ENCODE data around the gene TMEM30A.
A peak's percentile ranks its signal among the peaks of the same experiment; 100 is the strongest.

The TMEM30A gene

DNA sequence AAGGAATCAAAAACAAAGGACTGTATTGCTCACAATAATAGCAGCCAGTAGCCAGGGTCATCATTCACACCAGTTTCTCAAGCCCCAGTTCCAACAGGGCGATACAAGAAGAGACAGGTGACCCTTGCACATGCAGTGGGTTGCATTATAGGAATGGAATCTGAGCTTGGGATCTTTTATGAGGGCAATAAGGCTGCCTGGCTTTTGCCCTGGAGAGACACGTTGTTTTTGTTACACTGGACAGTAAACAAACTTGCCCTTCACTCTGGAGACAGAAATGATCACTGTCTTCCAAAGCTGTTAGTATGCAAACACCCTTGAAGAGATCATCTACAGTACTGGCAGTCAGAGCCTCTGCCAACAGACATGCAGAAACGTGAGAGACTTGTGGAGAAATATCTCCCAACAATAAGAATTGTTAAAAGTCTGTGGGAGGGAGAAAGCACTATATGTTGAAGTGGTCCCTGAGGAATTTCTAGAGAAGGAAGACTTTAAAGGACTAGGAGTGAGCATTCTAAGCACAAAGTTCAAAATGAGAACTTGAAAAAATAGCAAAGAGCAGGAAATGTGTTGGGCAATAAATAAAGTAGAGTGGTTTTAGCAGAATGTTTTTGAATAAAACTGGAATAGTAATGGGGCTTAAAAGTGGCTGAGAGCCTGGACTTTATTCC, 72.5 kb downstream of the TMEM30A start:
- DNase-seq: no peak

DNA sequence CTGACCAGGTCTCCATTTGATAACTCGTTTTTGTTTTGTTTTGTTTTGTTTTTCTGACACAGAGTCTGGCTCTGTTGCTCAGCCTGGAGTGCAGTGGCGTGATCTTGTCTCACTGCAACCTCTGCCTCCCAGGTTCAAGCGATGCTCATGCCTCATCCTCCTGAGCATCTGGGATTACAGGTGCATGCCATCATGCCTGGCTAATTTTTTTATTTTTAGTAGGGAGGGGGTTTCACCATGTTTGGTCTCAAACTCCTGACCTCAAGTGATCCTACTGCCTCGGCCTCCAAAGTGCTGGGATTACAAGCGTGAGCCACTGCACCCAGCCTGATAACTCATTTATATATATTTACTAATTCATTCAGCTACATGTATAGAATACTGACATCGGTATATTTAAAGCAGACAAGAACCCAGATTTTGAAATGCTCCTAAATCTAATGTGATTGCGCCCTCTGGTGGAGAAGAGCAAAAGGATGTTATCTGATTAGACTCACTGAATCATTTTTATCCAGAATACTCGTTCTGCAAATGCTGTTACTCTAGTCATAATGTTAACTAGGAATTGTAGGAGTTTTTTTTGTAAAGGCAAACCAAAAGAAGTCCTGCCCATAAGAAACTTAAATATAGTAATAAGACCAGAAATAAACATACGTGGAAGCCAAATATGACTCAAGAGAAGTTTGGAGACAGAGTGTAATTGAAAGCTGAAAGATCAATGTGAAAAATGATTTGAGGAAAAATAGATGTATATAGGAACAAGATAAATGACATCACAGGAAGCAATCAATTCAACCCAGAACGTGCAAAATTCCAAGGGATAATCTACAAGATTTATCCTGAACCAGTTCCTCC, 73.5 kb downstream of the TMEM30A start:
- peak; percentile 54 for DNase-seq

DNA sequence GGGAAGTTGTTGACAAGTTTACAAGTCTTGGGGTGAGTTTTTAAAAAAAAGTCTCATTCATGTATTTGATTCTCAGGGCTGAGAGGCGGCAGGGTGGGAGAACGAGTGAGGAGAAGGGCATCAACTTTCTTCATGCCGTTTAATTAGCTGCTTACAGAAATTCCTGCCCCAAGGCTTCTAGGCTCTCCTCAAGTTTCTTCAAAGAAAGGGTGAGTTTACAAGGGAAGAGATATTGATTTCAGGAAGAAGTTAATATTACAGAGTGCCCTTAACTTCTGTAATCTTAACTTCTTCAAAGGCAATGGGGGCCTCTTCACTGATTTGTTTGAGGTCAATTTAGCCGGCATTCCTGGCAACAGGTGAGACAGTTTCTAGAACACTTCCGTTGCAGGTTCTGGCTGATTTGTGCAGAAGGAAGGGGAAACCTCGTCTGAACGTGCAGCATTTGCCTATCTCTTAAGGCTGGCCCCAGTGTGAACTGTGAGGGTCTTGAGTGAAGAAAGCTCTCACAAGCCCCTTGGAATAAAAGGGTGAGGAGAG, 75.3 kb downstream of the TMEM30A start:
- DNase-seq: no peak

DNA sequence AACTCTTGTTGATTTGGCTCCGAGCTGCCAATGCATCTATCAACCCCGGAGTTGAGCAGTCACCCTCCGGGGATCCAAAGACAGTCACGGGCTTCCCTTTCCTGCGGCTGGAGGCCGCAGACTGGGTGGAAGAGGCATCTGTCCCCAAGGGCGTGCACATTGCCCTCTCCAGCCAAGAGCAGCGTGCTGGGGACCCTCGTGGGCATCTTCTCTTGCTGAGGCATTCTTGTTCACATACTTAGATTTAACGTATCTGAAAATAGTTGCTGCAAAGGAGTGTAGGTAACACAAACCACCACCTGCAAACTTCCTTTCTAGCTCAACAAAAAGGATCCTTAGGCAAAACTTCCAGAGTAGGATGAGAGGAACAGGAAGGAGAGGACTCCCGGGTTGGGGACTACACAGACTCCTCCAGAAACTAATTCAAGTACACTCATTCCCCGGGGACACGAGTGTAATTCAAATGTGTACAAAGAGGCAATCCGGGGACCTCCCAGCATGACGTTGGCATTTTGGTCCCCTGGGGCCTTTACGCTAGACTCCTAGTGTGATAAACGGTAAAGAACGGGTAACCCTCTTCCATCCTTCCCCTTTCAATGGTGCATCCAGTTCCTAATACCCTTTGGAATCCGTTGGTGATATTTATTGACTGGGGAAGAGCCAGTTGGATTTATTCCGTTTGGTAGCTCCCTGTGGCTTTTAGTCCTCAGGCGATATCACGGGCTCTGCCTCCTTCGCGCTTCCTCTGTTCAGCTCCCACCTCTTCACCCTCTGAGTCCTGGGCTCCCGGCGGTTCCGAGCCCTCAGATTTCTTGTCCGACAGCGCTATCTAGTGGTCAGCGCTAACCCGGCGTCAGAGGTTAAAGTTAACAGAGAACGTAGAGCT, 76.1 kb downstream of the TMEM30A start:
- peak; percentile 70 for DNase-seq

DNA sequence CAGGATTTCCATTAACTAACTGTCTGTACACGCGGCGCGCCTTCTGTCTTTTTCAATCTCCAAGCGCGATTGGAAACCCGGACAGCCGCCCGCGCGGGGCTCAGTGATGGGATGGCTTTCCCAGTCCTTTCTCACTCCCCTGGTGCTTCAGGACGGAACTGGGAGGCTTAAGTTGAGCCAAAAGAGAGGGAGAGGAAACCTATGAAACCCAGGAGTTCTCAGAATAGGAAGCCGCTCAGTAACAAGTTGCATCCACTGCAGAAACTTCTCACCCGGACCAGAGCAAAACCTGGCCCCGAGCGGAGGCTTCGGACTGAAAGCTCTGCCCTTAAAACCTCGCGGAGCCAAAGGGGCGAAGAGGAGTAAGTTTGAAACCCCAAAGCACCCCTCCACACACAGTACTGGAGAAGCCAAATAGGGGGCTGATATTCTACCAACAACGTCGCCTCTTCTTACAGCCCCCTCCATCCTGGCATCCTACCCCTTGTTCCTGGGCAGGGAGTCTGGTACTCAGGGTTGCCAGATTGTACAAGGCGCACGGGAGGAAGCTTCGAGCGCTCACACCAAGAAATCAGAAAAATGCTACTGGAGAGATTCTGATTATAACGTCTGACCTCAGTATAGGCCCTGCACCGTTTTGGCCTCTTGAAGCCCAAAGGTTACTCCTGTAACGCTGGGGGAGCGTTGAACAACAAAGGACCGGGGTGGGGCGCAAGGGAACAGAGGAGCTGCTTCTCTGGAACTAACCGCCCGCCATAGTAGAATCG, 77.8 kb downstream of the TMEM30A start:
- no peak for DNase-seq

DNA sequence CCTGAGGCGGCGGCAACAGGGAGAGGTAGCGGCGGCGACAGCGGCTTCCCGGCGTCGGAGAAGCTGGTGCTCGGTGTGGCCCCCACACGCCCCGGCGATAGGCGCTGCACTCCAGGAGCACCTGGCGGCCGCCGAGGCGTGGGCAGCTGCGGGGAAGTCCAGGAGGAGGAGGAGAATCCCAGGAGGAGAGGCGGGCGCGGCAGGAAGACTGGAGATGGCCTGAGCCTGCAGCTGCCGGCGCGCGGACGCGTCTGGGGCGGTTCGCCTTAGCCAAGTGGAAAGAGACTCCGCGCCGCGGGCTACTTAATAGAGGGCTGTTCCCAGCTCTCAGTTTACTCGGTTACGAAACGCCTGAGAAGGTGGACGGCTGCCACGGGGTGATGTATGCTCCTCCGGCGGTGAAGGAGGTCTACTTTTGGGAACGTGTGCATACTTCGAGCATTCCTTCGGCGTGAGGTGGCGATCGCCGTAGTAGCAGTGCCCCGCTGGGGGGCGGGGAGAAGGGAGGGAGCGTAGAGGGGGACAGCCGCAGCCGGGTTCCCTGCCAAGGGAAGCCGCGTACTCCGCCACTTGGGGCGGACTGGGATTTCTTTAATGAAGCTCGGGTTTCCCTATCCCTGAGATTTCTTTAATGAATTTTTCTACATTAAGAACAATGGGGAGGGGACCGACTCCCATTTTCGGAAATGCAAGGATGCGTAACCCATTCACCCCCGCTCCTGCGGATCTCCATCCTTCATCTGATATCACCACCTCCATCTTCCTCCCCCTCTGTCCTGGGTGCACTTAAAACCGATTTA, 78.6 kb downstream of the TMEM30A start, which contains the start of gene COL12A1:
Gene COL12A1 (minus strand): TSS at position 278 of the 800 bp plus-strand sequence. CDS start 3,261 bp downstream, outside the sequence.
- peak; percentile 44 for DNase-seq

DNA sequence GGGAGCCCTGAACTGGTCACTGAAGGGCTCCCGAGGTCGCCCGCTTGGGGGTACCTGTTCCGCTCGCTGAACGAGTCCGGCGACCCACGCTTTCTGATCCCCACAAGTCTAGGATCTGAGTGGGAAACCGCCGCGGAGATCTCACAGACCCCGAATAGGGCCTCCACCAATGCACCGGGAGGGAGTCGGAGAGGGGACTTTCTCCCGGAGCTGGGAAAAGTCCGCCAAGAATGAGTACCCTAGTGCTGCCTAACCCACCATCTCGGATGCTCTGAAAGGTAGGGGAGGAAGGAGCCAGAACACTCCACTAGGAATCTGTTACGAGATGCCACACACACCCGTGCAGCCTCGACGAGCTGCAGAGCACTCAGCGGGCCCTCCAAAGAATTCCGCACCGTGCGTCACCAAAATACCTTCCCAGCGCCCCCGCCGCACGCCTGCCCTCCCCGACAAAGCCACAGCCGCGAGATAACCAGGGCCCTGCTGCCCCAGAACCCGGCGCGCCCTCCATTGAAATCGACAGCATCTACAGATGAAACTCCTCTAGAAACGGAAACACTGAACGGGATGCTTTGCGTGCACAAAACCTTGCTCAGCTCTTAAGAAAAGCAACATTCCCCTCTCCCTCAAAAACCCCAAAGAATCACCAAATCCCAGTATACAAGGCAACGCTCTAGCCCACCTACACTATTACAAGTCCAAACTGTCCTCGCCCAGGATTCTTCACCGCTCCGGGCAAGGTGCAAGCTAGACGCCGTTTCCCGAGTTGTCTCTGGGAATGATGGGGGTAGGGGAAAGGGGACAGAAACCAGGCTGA, 79.4 kb downstream of the TMEM30A start:
- no peak for DNase-seq

DNA sequence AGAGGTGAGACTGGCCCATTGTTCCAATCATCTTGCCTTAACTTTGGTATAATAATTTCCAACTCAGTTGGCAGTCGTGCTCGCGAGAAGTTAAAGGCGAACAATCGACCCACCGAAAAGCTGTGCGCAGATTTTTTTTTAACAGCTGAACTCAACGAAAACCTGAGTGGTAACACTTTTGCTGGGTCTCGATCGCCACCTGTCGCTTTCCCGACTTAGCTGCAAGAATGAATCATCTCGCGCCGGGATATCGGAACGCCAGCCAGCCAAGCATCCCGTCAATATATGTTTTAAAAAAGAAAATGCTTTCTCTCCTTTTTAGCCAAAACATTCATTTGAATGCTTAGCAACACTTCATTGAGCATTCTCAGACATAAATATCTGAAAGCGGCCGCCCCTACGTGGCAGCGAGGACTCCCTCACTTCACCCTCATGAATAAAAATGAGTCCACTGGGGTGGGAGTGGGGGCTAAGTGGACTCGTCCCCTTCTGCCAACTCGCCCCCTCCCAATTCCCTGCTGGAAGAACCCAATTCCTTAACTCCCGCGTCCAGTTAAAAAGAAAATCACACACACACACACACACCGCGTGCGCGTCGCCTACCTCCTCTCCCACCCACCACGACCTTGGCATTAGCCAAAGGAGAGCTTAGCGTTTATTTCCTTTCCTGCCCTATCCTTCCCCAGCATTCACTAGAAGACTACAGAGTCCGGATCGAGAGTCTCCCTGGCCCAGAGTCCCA, 80.2 kb downstream of the TMEM30A start:
- DNase-seq: peak; percentile 49

DNA sequence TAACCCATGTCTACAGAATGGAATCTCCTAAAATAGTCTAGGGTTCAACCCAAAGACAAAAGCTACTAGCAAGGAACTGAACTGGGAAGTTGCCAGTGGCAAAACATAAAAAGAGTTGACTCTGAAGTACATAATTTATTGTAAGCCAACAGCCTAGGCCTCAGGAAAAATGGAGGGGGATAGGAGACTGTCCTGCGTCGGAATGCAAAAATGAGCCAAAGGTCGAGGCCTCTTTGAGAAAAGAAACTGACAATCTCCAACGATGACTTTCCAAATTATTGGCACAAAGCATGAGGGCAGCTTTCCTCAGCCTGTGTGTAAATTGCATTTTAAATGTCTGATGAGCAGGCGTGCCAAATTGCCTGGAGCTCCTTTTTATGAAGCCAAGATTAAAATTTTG, 80.9 kb downstream of the TMEM30A start:
- DNase-seq: no peak

Data from NCI-H1105 (cell line).